Measurements from ENCODE around the gene NCKAP5L. TPM values are rescaled to one million over a fixed set of nuclear protein-coding genes. Genes with fewer than 3 reads are reported as not detected.

NCKAP5L gene
- total RNA-seq, 1 donor, result 40.5 TPM

DNA sequence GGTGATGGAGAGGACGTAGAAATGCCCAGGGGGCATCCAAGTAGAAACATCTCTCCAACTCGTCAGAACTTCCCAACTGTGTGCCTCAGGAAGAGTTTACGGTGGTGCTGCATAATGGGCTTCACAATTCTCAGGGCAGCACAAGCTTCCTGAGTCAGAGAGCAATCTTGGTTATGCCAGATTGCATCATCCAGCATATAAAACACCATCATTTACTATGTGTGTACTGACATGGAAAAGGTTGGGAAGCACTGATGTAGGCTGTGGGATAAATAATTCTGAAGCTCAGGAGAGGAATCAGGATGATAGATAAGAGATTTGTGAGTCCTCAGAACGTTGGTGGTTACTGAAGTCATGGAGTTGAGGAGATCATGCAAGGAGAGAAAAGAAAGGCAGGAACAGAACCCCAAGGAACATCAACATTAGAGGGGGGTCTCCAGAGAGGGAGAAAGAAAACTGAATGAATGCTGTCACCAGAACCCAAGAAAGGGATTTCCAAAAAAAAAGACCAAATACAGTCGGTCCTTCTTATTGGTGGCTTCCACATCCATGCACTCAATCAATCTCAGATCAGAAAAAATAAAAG lies 4.7 kb upstream of the NCKAP5L start:
- TF ChIP-seq, protein P1, sequence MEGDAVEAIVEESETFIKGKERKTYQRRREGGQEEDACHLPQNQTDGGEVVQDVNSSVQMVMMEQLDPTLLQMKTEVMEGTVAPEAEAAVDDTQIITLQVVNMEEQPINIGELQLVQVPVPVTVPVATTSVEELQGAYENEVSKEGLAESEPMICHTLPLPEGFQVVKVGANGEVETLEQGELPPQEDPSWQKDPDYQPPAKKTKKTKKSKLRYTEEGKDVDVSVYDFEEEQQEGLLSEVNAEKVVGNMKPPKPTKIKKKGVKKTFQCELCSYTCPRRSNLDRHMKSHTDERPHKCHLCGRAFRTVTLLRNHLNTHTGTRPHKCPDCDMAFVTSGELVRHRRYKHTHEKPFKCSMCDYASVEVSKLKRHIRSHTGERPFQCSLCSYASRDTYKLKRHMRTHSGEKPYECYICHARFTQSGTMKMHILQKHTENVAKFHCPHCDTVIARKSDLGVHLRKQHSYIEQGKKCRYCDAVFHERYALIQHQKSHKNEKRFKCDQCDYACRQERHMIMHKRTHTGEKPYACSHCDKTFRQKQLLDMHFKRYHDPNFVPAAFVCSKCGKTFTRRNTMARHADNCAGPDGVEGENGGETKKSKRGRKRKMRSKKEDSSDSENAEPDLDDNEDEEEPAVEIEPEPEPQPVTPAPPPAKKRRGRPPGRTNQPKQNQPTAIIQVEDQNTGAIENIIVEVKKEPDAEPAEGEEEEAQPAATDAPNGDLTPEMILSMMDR (IDR thresholded peaks at IDR 0.05; ENCODE audit: extremely low read depth, low read depth, low read length), result no peak
- Histone ChIP-seq H2AFZ (ENCODE audit: low read length) (peak overlapping the region; percentile 79), H3K79me2 (ENCODE audit: insufficient read depth, low read length) (no peaks in the 10 kb centered on the region), H3K9me3 (ENCODE audit: low read depth, low read length) (no peaks in the 10 kb centered on the region), H3K4me1 (ENCODE audit: insufficient read depth, low read length) (peaks cover 13% of the 10 kb centered on the region), H3K4me3 (ENCODE audit: insufficient read depth, low read length) (no peak overlapping the region), H3K36me3 (ENCODE audit: insufficient read depth, low read length) (no peaks in the 10 kb centered on the region), H3K27ac (ENCODE audit: low read depth, low read length) (no peak overlapping the region), H3K4me2 (ENCODE audit: insufficient read depth, low read length) (peak overlapping the region; percentile 50), H4K20me1 (ENCODE audit: insufficient read depth, low read length) (no peaks in the 10 kb centered on the region), H3K27me3 (ENCODE audit: insufficient read depth, low read length) (no peaks in the 10 kb centered on the region)
- DNase-seq (ENCODE audit: insufficient read length, low spot score, missing footprints), result no peak

DNA sequence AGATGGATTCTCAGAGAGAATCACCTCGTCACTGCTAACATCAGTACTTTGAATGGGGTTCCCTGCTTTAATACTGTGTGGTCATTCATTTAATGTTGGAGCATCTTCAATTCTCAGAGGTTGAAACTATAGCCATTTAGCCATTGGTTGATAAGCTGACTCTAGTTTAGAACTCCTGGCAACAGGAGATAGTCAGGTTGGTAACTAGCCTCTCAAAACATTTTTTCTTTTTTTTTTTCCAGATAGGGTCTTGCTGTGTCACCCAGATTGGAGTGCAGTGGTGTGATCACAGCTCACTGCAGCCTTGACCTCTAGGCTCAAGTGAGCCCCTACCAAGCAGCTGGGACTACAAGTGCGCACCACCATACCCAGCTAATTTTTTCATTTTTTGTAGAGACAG lies 3.5 kb upstream of the NCKAP5L start:
- no peak overlapping the region for H3K4me2 ChIP-seq (ENCODE audit: insufficient read depth, low read length)
- H4K20me1 ChIP-seq (ENCODE audit: insufficient read depth, low read length), result peaks cover 7% of the 10 kb centered on the region
- no peaks in the 10 kb centered on the region for H3K9me3 ChIP-seq (ENCODE audit: low read depth, low read length)
- peaks cover 11% of the 10 kb centered on the region for H3K79me2 ChIP-seq (ENCODE audit: insufficient read depth, low read length)
- no peaks in the 10 kb centered on the region for H3K27me3 ChIP-seq (ENCODE audit: insufficient read depth, low read length)
- TF ChIP-seq, protein P1 (IDR thresholded peaks at IDR 0.05; ENCODE audit: extremely low read depth, low read depth, low read length), result no peak
- H2AFZ ChIP-seq (ENCODE audit: low read length), result no peak overlapping the region
- no peak for DNase-seq (ENCODE audit: insufficient read length, low spot score, missing footprints)
- H3K4me3 ChIP-seq (ENCODE audit: insufficient read depth, low read length), result no peak overlapping the region
- H3K27ac ChIP-seq (ENCODE audit: low read depth, low read length), result no peak overlapping the region
- H3K4me1 ChIP-seq (ENCODE audit: insufficient read depth, low read length), result peaks cover 19% of the 10 kb centered on the region
- H3K36me3 ChIP-seq (ENCODE audit: insufficient read depth, low read length), result no peaks in the 10 kb centered on the region

DNA sequence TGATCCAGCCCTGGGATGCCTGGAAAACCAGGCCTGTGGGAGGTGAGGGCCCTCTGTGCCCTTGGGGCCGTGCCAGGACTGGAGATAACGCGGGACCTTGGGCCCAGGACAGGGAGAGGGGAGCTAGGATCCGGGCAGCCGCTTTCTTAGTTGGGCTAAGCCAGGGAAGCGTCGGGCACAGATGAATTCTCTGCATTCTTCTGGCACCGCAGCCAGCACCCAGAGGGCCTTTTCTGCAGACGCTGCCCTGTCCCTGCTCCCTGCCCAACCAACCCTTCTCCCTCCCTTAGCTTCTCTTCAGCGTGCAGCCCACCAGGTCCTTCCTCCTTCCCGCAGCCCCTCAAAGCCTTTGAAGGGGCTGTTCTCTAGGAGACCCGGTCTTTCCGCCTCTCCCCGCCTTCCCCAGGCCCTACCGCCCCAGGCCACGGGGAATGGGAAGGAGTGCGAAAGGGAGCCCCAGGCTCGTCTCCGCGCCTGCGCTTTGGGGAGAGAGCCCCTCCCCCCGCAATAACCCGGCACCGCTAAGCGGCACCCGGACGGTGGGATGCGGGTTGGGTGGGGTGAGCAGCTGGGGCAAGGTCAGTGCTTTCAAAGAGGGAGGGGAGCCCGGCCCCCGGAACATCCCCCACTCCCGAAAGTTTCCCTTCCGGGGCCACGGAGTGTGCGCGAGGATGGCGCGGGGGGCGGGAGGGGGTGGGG lies 663 bp downstream of the NCKAP5L start:
- peaks cover 53% of the 10 kb centered on the region for H3K79me2 ChIP-seq (ENCODE audit: insufficient read depth, low read length)
- peak overlapping the region; percentile 85 for H3K4me2 ChIP-seq (ENCODE audit: insufficient read depth, low read length)
- TF ChIP-seq, protein P1 (IDR thresholded peaks at IDR 0.05; ENCODE audit: extremely low read depth, low read depth, low read length), result no peak
- peaks cover 8% of the 10 kb centered on the region for H3K36me3 ChIP-seq (ENCODE audit: insufficient read depth, low read length)
- peaks cover 44% of the 10 kb centered on the region for H4K20me1 ChIP-seq (ENCODE audit: insufficient read depth, low read length)
- H3K9me3 ChIP-seq (ENCODE audit: low read depth, low read length), result no peaks in the 10 kb centered on the region
- DNase-seq (ENCODE audit: insufficient read length, low spot score, missing footprints), result peak; percentile 89
- no peaks in the 10 kb centered on the region for H3K27me3 ChIP-seq (ENCODE audit: insufficient read depth, low read length)
- H3K4me3 ChIP-seq (ENCODE audit: insufficient read depth, low read length), result peak overlapping the region; percentile 91
- peaks cover 45% of the 10 kb centered on the region for H3K4me1 ChIP-seq (ENCODE audit: insufficient read depth, low read length)
- H3K27ac ChIP-seq (ENCODE audit: low read depth, low read length), result peak overlapping the region; percentile 82
- H2AFZ ChIP-seq (ENCODE audit: low read length), result peak overlapping the region; percentile 53

DNA sequence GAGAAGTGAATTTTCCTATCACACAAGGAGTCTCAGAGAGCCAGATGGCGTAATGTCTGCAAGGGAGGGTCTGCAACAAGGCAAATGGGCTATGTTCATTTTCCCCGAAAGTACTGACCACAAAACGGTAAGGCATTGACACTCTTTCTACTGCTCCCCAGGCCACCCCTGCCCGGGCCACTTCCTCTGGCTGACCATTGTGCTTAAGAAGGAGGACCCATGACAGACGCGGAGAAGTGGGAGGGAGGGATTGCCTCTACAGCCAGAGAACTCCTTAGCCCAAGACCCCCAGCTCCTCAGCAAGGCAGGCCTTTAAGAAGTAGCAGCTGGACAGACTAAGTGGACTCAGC lies 1.2 kb downstream of the NCKAP5L start:
- peaks cover 43% of the 10 kb centered on the region for H3K4me1 ChIP-seq (ENCODE audit: insufficient read depth, low read length)
- H3K4me2 ChIP-seq (ENCODE audit: insufficient read depth, low read length), result peak overlapping the region; percentile 85
- H3K79me2 ChIP-seq (ENCODE audit: insufficient read depth, low read length), result peaks cover 58% of the 10 kb centered on the region
- H2AFZ ChIP-seq (ENCODE audit: low read length), result no peak overlapping the region
- peak overlapping the region; percentile 82 for H3K27ac ChIP-seq (ENCODE audit: low read depth, low read length)
- H3K4me3 ChIP-seq (ENCODE audit: insufficient read depth, low read length), result peak overlapping the region; percentile 91
- peaks cover 12% of the 10 kb centered on the region for H3K36me3 ChIP-seq (ENCODE audit: insufficient read depth, low read length)
- no peaks in the 10 kb centered on the region for H3K27me3 ChIP-seq (ENCODE audit: insufficient read depth, low read length)
- peaks cover 49% of the 10 kb centered on the region for H4K20me1 ChIP-seq (ENCODE audit: insufficient read depth, low read length)
- H3K9me3 ChIP-seq (ENCODE audit: low read depth, low read length), result no peaks in the 10 kb centered on the region
- no peak for DNase-seq (ENCODE audit: insufficient read length, low spot score, missing footprints)
- TF ChIP-seq, protein P1 (IDR thresholded peaks at IDR 0.05; ENCODE audit: extremely low read depth, low read depth, low read length), result no peak

Measured in osteoblast (primary cell).